DMS 273 treated with DMSO at 0.1 percent for 48 hours (cell line): Measurements from ENCODE around the gene RGS7.
"Not testable (repeated sequence)": the region's sequence is repeated elsewhere in the genome, so short reads cannot be mapped to it uniquely, and the experiment has no call there.

Experiments
- DNase-seq: peaks from one replicate; lab custom pipeline; 2025; lab: John Stamatoyannopoulos, UW

Gene RGS7

DNA sequence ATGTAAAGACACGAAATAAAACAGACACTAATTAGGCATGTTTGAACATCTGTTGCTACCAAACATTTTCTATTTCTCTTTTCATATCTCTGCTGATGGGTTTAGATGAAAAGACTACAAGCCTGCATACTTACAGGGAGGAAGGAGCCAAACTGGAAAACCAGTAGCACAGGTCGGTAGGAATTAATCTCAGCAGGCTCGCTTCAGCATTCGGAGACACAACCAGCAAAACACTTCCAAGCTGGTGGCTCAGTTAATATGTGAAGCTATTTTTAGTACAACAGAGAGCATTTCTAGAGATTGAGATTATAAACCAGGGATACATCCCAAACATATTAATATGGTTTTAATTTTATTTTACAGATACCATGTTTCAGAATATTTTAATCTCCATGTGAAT is 444.2 kb downstream of the RGS7 start:
- DNase-seq = no peak

- no peak for DNase-seq
These were observed 447.1 kb downstream of the RGS7 start for GRCh38 chr1:240909701-240910457.

DNA sequence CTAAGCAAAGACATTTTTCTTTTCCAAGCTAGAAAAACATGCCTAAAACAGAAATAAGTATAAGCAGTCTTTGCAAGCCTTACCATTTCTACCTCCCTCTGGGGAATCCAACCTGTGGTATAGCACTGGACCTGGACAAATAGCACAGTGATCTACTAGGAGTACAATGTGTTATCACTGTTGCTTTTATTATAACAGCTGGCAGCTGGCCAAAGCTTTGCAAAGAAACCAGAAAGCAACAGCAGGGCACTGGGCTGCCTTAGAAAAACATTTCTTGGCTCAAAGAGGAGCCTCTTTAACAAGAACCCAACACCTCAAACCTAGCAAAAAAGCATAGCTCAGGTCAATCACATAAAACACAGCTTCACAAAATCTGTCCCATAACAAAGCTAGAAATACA is 450.5 kb downstream of the RGS7 start:
- no peak for DNase-seq

DNA sequence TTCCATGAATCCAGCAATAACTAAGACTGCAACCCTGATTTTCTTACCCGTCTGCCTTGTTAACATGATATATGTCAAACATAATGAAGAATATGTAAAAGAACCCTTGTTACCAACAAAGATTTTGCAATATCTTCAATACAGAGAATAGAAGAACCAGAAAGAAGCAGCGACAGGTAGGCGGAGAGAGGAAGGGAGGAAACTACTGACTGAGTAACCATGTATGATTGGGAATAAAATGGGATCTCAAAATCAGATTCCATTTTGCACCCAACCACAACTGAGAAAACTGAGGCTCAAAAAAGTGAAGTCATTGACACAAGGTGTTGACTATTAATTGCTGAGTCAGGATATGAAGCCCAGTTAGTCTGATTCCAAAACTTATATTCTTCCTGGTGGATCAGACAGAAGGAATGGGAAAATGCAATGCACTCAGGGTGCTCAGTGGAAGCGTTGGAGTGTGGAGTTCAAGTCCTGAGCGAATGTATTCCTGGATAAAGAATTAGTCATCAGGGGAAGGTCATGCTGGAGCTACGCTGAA is 451.7 kb downstream of the RGS7 start:
- no peak for DNase-seq

- not testable (repeated sequence) for DNase-seq
These were observed 461.6 kb downstream of the RGS7 start for GRCh38 chr1:240895424-240895823.

DNA sequence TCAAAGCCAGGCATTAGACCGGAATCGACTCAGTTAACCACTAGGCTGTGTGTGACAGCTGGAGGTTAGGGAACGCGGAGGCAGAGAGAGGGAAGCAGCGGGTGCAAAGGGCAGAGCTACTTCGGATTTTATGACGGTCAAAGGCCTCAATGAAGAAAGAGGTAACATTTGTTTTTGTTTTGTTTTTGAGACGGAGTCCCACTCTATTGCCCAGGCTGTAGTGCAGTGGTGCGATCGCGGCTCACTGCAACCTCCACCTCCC is 468.3 kb downstream of the RGS7 start:
- no peak for DNase-seq

GRCh38 chr1:240888039-240888786 is 468.8 kb downstream of the RGS7 start:
- DNase-seq = no peak

GRCh38 chr1:240883490-240883889 is 473.5 kb downstream of the RGS7 start:
- DNase-seq = no peak

DNA sequence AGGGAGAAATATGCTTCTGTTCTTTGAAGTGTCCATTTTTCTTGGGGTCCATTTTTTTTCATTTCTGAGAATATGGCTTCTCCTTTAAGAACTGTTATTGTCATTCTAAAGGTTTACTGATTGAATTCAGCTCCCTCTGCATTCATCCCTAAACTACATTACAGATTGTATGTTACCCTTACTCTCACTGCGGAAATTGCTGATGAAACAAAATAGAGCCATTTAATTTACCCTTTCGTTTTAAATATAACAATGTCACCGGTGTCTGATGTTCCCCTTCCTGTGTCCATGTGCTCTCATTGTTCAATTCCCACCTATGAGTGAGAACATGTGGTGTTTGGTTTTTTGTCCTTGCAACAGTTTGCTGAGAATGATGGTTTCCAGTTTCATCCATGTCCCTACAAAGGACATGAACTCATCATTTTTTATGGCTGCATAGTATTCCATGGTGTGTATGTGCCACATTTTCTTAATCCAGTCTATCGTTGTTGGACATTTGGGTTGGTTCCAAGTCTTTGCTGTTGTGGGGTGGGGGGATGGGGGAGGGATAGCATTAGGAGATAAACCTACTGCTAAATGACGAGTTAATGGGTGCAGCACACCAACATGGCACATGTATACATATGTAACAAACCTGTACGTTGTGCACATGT is 474.2 kb downstream of the RGS7 start:
- DNase-seq = not testable (repeated sequence)

GRCh38 chr1:240878631-240879030 is 478.4 kb downstream of the RGS7 start:
- no peak for DNase-seq

- DNase-seq = no peak
These were observed 479.4 kb downstream of the RGS7 start for GRCh38 chr1:240877605-240878004.

DNA sequence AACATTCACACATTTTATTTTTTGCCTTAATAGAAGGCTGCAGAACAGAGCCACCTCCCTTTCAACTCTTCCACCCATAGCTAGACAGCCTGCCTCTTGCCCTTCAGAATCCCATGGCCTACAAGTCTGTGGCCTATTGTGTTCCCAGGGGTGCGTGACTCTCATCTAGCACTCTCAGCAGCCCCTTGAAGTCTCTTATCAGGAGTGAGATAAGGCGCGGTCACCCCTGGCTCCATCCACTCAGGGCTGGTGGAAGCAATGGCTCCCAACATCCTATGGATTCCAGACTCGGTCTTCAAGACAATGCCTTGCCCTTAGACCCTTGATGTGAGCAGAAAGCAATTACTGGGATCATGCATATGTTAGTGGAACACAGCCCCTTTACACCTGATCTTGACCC is 480.9 kb downstream of the RGS7 start:
- no peak for DNase-seq

GRCh38 chr1:240869071-240869470 is 487.9 kb downstream of the RGS7 start:
- DNase-seq = no peak

DNA sequence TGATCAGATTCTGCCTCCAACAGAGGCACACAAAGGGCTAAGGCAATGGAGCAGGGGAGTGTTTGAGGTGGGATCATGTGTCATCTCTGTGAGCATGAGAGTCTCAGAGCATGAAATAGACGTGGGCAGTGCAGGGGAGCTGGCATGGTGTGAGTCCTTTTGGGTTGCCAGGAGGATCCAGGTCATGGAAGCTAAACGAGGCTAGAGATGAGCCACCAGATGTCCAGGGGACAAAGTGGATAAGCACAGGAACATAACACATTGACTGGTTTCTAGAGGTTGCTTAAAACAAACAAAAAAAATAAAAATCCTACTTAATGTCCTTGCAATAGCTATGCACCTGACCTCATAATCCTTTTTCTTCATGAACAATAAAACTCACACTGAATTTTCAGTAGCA is 490.3 kb downstream of the RGS7 start:
- DNase-seq = no peak

DNA sequence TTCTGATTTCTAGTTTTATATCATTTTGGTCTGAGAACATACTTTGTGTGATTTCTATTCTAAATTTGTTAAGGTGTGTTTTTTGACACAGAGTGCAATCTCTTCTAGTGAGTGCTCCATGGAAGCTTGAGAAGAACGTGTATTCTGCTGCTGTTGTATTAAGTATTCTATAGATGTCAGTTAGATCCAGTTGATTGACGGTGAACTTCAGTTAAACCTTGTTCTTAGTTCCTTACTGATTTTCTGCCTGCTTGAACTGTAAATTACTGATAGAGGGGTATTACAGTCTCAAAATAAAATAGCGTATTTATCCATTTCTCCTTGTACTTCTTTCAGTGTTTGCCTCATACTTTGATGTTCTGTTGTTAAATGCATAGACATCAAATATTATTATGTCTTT is 497.0 kb downstream of the RGS7 start:
- DNase-seq = no peak

DNA sequence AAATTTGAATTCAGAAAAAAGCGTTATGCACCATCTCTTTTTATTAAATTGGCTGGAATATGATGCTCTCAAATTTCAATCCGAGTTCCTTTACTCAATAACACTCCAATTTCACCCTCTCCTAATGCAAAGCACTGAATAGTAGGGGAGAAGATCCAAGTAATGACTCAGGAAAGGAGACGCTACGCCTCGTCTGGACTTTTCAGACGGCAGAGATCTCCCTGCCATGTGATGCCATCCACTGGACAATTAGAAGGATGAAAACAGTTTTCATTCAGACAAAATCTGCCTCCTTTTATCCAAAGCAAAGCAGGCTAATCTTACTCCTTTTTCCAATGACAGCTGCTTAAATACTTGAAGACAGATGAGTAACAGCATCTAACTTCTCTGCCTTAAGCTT is 502.6 kb downstream of the RGS7 start:
- no peak for DNase-seq

GRCh38 chr1:240847325-240847724 is 509.7 kb downstream of the RGS7 start:
- no peak for DNase-seq

DNA sequence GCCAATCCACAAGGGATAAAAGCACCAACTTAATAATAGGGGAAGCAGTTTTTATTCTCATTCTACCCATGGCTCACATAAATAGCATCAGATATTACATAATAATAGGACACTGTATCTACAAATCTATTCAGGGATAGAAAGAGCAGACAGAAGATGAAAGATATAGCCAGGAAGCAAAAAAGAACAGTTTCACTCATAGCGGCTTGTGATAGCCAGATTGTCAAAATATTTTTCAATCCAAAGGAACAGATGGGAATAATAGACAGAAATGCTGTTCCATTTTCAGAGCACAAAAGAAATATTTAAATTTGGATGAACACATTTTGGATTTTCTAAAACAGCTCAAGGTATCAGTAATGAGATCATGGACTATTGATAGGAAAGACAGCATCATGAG is 512.5 kb downstream of the RGS7 start:
- no peak for DNase-seq

DNA sequence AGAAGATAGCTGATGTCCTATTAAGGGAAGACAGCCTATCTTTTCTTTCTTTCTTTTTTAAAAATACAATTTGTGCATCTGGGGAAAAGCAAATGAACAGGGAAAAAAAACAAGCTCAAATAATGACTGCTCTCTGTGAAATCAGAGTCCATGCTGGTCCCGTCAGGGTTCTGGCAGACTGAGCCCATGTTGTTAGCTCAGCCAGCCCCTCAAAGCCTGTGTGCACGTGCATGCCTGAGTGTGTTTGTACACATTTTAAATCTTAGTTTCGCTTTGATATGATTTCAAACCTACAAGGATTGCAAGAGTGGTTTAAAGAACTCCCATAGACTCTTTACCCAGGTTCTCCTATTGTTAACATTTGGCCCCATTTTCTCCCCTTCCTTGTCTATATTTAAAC is 513.2 kb downstream of the RGS7 start:
- DNase-seq = no peak

GRCh38 chr1:240836271-240836670 is 520.7 kb downstream of the RGS7 start:
- DNase-seq = no peak

DNA sequence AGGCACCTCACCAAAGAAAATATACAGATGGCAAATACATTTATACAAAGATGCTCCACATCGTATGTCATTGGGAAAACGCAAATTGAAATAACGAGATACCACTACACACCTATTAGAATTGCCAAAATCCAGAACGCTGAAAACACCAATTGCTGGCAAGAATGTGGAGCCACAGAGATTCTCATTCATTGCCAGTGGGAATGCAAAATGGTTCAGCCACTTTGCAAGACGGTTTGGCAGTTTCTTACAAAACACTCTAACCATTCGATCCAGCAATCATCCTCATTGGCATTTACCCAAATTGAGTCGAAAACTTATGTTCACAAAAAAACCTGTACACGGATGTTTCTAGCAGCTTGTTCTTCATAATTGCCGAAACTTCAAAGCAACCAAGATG is 521.7 kb downstream of the RGS7 start:
- no peak for DNase-seq

DNA sequence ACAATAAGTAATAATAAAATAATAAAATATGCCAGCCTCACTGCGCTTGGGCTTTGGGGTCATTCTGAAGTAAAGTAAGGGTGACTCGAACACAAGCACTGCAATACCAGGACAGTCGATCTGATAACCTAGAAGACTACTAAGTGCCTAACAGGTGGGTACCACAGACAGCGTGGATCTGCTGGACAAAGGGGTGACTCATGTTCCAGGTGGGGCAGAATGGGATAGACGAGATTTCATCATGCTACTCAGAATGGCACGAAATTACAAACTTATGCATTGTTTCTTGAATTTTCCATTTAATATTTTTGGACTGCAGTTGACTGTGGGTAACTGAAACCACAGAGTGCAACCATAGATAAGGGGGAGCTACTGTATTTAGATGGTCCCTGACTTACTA is 523.9 kb downstream of the RGS7 start:
- DNase-seq = no peak

DNA sequence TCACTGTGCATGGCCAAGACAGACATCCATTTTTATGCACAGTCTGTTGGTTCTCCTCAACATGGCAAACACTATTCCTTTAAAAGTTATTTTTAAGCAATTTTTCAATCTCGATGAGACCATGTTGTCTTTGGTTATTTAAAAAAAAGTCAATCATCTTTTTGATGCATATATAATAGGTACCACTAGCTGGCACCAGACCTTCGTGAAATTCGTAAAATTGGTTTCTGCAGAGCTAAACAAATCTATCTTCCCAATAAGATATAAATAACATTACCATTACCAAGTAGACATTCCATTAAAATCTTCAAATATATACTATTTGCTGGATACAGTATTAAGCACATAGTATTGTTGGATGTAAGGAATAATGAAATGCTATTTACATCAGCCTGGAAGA is 525.1 kb downstream of the RGS7 start:
- DNase-seq = no peak
